GM12865 (cell line): Measurements from ENCODE around the gene SLC17A9.

Experiments used
- DNase-seq: peaks from one replicate; pipeline ENCODE4 v3.0.0; 2010; ENCODE audit warnings: low read depth
- H3K4me3 ChIP-seq: 2 replicates; pipeline ENCODE4 v1.5.1; 2011; ENCODE audit warnings: mild to moderate bottlenecking, low read depth, low read length, control low read depth
- CTCF ChIP-seq: IDR thresholded peaks from 2 replicates; pipeline ENCODE4 v1.5.1; 2011; ENCODE audit warnings: low read length, control low read depth, low read depth, inconsistent platforms; ENCODE audit not compliant: insufficient read depth; ENCODE audit errors: missing control alignments

Gene SLC17A9

GRCh38 chr20:62947532-62948300 is 4.8 kb upstream of the SLC17A9 start:
- no peak for TF ChIP-seq CTCF
- H3K4me3 ChIP-seq: no peak overlapping the region
- no peak for DNase-seq

GRCh38 chr20:62949153-62949821 is 3.2 kb upstream of the SLC17A9 start:
- no peak for DNase-seq
- no peak overlapping the region for H3K4me3 ChIP-seq
- TF ChIP-seq CTCF: no peak

DNA sequence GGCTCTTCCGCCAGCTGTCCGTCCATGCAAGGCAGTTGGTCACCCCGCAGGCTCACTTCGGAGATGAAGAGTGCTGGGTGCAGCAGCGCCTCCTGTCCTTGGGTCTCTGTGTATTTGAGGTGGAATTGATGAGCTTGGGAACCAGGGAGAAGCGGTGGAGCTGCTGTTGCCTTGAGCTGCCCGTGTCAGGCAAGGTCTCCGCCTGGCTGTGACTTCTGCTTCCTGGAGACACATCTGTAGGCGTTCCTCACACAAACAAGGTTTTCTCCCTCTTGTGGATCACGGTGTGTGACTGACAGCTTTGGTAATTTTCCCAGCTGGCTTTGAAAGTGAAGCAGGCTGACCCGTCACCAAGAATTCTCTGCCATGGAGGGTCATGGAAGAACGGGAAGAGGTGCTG is 2.5 kb upstream of the SLC17A9 start:
- no peak for TF ChIP-seq CTCF
- DNase-seq: no peak
- no peak overlapping the region for H3K4me3 ChIP-seq

- TF ChIP-seq CTCF: no peak
- H3K4me3 ChIP-seq: no peak overlapping the region
Observed at GRCh38 chr20:62950741-62951140, 1.8 kb upstream of the SLC17A9 start.

GRCh38 chr20:62951143-62951895 is 1.2 kb upstream of the SLC17A9 start:
- no peak for TF ChIP-seq CTCF
- DNase-seq: no peak
- H3K4me3 ChIP-seq: no peak overlapping the region; the same call in 1 of the 2 replicates

More at GRCh38 chr20:62950741-62951140, 1.8 kb upstream of the SLC17A9 start:
- DNase-seq: no peak

- DNase-seq: no peak
- no peak for TF ChIP-seq CTCF
- H3K4me3 ChIP-seq: peak overlapping the region; percentile 96
Observed at GRCh38 chr20:62951896-62952372, 575 bp upstream of the SLC17A9 start.
